Endothelial cell of umbilical vein (primary cell): ENCODE data around the gene CTTN. TPM values are rescaled to one million over a fixed set of nuclear protein-coding genes. Genes with fewer than 3 reads are reported as not detected.

Experiments
- BruUV-seq: library from RNA; stranded (reverse); fragments of 400-500 nt; replicated peaks from 2 replicates; lab custom pipeline; 2021; lab: Mats Ljungman, UMichigan
- CTCF ChIA-PET: fragments of 300-600, 350-600 bp; sonication (Branson Sonifier 250); formaldehyde crosslinking; loops from one replicate; lab custom pipeline; 2021; ENCODE audit warnings: antibody characterized with exemption, inconsistent platforms; lab: Charles Lee
- POLR2A ChIA-PET: fragments of 300-600, 350-600 bp; sonication (Branson Sonifier 250); formaldehyde crosslinking; loops from one replicate; lab custom pipeline; 2021; ENCODE audit warnings: antibody characterized with exemption, inconsistent platforms; lab: Charles Lee
- DNase-seq: peaks from one replicate; pipeline ENCODE4 v3.0.0-alpha.2; 2011; ENCODE audit warnings: low read depth, low spot score
- FAIRE-seq: peaks from 2 replicates; lab custom pipeline; 2011; peaks lifted over from hg19 to GRCh38; lab: Jason Lieb, UNC
- H2AFZ ChIP-seq: 2 replicates; pipeline ENCODE4 v1.6.0; 2012; ENCODE audit warnings: low read depth, low read length, control low read depth, inconsistent platforms
- H3K27ac ChIP-seq: 2 replicates; pipeline ENCODE4 v1.5.1; 2011; ENCODE audit warnings: low read depth, mild to moderate bottlenecking, control low read depth, low read length, moderate library complexity; ENCODE audit not compliant: insufficient read depth
- H3K27me3 ChIP-seq, 2 experiments: 2 replicates each; pipeline versions ENCODE4 v1.6.0 to v1.6.1; 2011; ENCODE audit warnings: low read length in 2 of 2, mixed read lengths in 1 of 2; ENCODE audit not compliant: control insufficient read depth in 2 of 2, insufficient read depth in 2 of 2
- H3K36me3 ChIP-seq, 2 experiments: 2 replicates in 1 of 2; 3 replicates in 1 of 2; pipeline ENCODE4 v1.5.1; 2011; ENCODE audit warnings: low read length in 2 of 2, mild to moderate bottlenecking in 1 of 2, moderate library complexity in 1 of 2; ENCODE audit not compliant: control insufficient read depth in 2 of 2, insufficient read depth in 2 of 2; ENCODE audit errors: extremely low read depth in 1 of 2
- H3K4me1 ChIP-seq: 3 replicates; pipeline ENCODE4 v1.5.1; 2011; ENCODE audit warnings: mild to moderate bottlenecking, low read length; ENCODE audit not compliant: control insufficient read depth, insufficient read depth; ENCODE audit errors: extremely low read depth
- H3K4me2 ChIP-seq: 2 replicates; pipeline ENCODE4 v1.6.1; 2011; ENCODE audit warnings: low read length, control low read depth, mixed read lengths; ENCODE audit not compliant: insufficient read depth
- H3K4me3 ChIP-seq, 3 experiments: fragments of 200-600 bp in 1 of 3; sonication (generic), shearing (Covaris generic) in 1 of 3; replicated peaks in 1 of 3; 2 replicates each; pipeline ENCODE4 v1.5.1; 2011 to 2016; ENCODE audit warnings: control low read depth in 3 of 3, low read length in 3 of 3, mild to moderate bottlenecking in 2 of 3, inconsistent platforms in 1 of 3, low read depth in 1 of 3, moderate library complexity in 1 of 3; ENCODE audit not compliant: insufficient read depth in 1 of 3
- H3K79me2 ChIP-seq: 2 replicates; pipeline ENCODE4 v1.6.0; 2012; ENCODE audit warnings: low read length, inconsistent platforms; ENCODE audit not compliant: control insufficient read depth, insufficient read depth
- H3K9ac ChIP-seq: replicated peaks from 2 replicates; pipeline ENCODE3; 2011; ENCODE audit warnings: low read length, control low read depth; ENCODE audit not compliant: insufficient read depth; ENCODE audit errors: extremely low read depth
- H3K9me1 ChIP-seq: replicated peaks from 3 replicates; pipeline ENCODE4 v1.6.0; 2011; ENCODE audit warnings: mild to moderate bottlenecking, low read length; ENCODE audit not compliant: control insufficient read depth, insufficient read depth; ENCODE audit errors: extremely low read depth
- H3K9me3 ChIP-seq: replicated peaks from 2 replicates; pipeline ENCODE4 v1.5.1; 2012; ENCODE audit warnings: low read length, inconsistent platforms; ENCODE audit not compliant: control insufficient read depth, insufficient read depth
- H4K20me1 ChIP-seq: replicated peaks from 2 replicates; pipeline ENCODE3; 2011; ENCODE audit warnings: mild to moderate bottlenecking, low read length; ENCODE audit not compliant: control insufficient read depth, insufficient read depth; ENCODE audit errors: extremely low read depth
- EZH2 ChIP-seq: IDR thresholded peaks from 2 replicates; pipeline ENCODE4 v1.6.1; 2012; ENCODE audit warnings: borderline replicate concordance, low read depth, mild to moderate bottlenecking, moderate library complexity, low read length, inconsistent platforms; ENCODE audit not compliant: severe bottlenecking
- FOS ChIP-seq: IDR thresholded peaks from 2 replicates; pipeline ENCODE4 v1.6.1; 2011; ENCODE audit warnings: mild to moderate bottlenecking, low read length, moderate library complexity, borderline replicate concordance; ENCODE audit not compliant: insufficient read depth
- GATA2 ChIP-seq: IDR thresholded peaks from 2 replicates; pipeline ENCODE4 v1.7.0; 2011; ENCODE audit warnings: low read depth, mild to moderate bottlenecking, moderate library complexity, mixed read lengths, low read length; ENCODE audit not compliant: insufficient read length, insufficient read depth
- JUN ChIP-seq: IDR thresholded peaks from 2 replicates; pipeline ENCODE4 v1.6.1; 2011; ENCODE audit warnings: borderline replicate concordance, low read depth; ENCODE audit not compliant: insufficient read length, insufficient read depth
- MAX ChIP-seq: IDR thresholded peaks from 2 replicates; pipeline ENCODE4 v1.6.1; 2011; ENCODE audit not compliant: insufficient read depth, insufficient read length
- MYC ChIP-seq: IDR thresholded peaks from one replicate; pipeline ENCODE4 v1.6.1; 2011; ENCODE audit warnings: mild to moderate bottlenecking, low read depth, low read length
- POLR2A ChIP-seq: IDR thresholded peaks from 2 replicates; pipeline ENCODE4 v1.6.1; 2012; ENCODE audit warnings: low read depth, mild to moderate bottlenecking, control low read depth, low read length
- POLR2AphosphoS5 ChIP-seq: IDR thresholded peaks from 2 replicates; pipeline ENCODE4 v1.6.1; 2012; ENCODE audit warnings: low read depth, mild to moderate bottlenecking, control low read depth, low read length, moderate library complexity; ENCODE audit not compliant: insufficient read depth
- dilution Hi-C: fragments of 300-500 bp; cut with MboI; formaldehyde crosslinking; loops from one replicate; pipeline ENCODE4 v1.15.0; 2019; ENCODE audit warnings: low sequenced_read_pairs; ENCODE audit not compliant: extremely low pct_ligation_motif_present
- intact Hi-C: fragments of 100-400 bp; cut with micrococcal nuclease; formaldehyde crosslinking; loops from one replicate; pipeline ENCODE4 v1.10.0; 2022
- polyA plus RNA-seq, 4 experiments: library from polyadenylated mRNA; depleted of rRNA in 3 of 4; stranded (reverse) in 3 of 4; unstranded in 1 of 4; fragments of >200 nt; gene quantifications; 2 replicates each; pipeline versions ENCODE4 v1.2.1 to v1.2.3, GENCODE V29; 2011 to 2012; ENCODE audit warnings: missing spikeins in 1 of 4
- total RNA-seq: library from RNA; stranded (reverse); gene quantifications from 2 replicates; pipeline ENCODE4 v1.2.3, GENCODE V29; 2021
- TF ChIP-seq, protein P1 (sequence below), 2 donors: IDR thresholded peaks; 1 replicate in 1 of 2; 2 replicates in 1 of 2; pipeline ENCODE4 v1.5.1; 2011; ENCODE audit warnings: low read length in 2 of 2, mild to moderate bottlenecking in 2 of 2, moderate library complexity in 2 of 2, control low read depth in 1 of 2, inconsistent platforms in 1 of 2, low read depth in 1 of 2; ENCODE audit not compliant: insufficient read depth in 1 of 2; ENCODE audit errors: extremely low read depth in 1 of 2

CTTN gene
- total and polyA plus RNA-seq, 2 donors (not counting 3 experiments of a cell fraction or from before 2014, with no cell fraction given), result 161 to 330 TPM

- Histone ChIP-seq H3K9ac (no peak overlapping the region), H3K36me3 (no peaks in the 10 kb centered on the region), H3K4me2 (no peak overlapping the region), H3K9me3 (no peaks in the 10 kb centered on the region), H3K4me1 (no peaks in the 10 kb centered on the region), H3K9me1 (no peaks in the 10 kb centered on the region), H4K20me1 (no peaks in the 10 kb centered on the region), H3K27me3 (no peaks in the 10 kb centered on the region), H2AFZ (no peak overlapping the region), H3K79me2 (no peaks in the 10 kb centered on the region), H3K27ac (no peak overlapping the region), H3K4me3 (no peak overlapping the region)
- CTCF ChIA-PET, result interaction anchor here (1.5 kb wide), 1 partner anchor 1098 kb away, joined by 7 read pairs; no protein-coding TSS in a partner anchor
- POLR2A ChIA-PET, result no interaction called here
- dilution Hi-C loops, result no loop called here
- BruUV-seq, result no TSS peak
- FAIRE-seq (no peak), DNase-seq (no peak)
- TF ChIP-seq POLR2A (no peak), POLR2AphosphoS5 (no peak), MAX (no peak), MYC (no peak), FOS (no peak), GATA2 (no peak), EZH2 (no peak)
- intact Hi-C loops, result loop anchor here (2.0 to 5.0 kb wide), 2 partner anchors 786 to 955 kb away; partner anchors contain the start of gene SHANK2
Observed at GRCh38 chr11:70466154-70466553, 67.8 kb downstream of the CTTN start.

DNA sequence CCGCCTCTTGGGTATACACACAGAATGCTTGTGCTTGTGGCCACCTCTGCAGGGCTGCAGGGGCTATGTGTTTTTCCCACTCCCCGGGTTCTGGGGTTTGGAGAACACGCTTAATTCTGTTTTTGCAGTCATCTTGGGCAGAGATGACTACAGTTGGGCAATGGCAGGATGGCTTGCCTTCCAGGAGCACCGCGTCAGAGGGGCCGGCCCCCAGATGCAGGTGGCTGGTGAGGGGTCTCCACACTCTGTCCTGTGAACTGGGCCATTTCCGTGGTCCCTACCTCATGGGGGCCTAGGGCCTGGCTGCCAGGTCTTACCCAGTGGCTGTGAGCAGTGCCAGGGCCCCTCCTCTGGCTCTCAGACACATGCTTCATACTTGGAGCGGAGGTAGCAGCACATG, 68.3 kb downstream of the CTTN start:
- POLR2A ChIA-PET, result no interaction called here
- no peak for DNase-seq
- Histone ChIP-seq H3K79me2 (no peaks in the 10 kb centered on the region), H3K9me3 (no peaks in the 10 kb centered on the region), H3K27me3 (no peaks in the 10 kb centered on the region), H3K36me3 (no peaks in the 10 kb centered on the region), H3K4me3 (no peak overlapping the region), H3K4me1 (no peaks in the 10 kb centered on the region), H4K20me1 (no peaks in the 10 kb centered on the region), H3K9me1 (no peaks in the 10 kb centered on the region), H2AFZ (no peak overlapping the region), H3K9ac (no peak overlapping the region), H3K27ac (no peak overlapping the region), H3K4me2 (no peak overlapping the region)
- no peak for FAIRE-seq
- dilution Hi-C loops, result no loop called here
- TF ChIP-seq GATA2 (no peak), MYC (no peak), POLR2A (no peak), EZH2 (no peak), POLR2AphosphoS5 (no peak), JUN (no peak), MAX (no peak), FOS (no peak)
- TF ChIP-seq, protein P1, sequence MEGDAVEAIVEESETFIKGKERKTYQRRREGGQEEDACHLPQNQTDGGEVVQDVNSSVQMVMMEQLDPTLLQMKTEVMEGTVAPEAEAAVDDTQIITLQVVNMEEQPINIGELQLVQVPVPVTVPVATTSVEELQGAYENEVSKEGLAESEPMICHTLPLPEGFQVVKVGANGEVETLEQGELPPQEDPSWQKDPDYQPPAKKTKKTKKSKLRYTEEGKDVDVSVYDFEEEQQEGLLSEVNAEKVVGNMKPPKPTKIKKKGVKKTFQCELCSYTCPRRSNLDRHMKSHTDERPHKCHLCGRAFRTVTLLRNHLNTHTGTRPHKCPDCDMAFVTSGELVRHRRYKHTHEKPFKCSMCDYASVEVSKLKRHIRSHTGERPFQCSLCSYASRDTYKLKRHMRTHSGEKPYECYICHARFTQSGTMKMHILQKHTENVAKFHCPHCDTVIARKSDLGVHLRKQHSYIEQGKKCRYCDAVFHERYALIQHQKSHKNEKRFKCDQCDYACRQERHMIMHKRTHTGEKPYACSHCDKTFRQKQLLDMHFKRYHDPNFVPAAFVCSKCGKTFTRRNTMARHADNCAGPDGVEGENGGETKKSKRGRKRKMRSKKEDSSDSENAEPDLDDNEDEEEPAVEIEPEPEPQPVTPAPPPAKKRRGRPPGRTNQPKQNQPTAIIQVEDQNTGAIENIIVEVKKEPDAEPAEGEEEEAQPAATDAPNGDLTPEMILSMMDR (IDR thresholded peaks at IDR 0.05; ENCODE audit: extremely low read depth in 1 of 2, insufficient read depth in 1 of 2, low read depth in 1 of 2, low read length in 2 of 2), result no peak
- CTCF ChIA-PET, result interaction anchor here (0.7 to 4.1 kb wide), 5 partner anchors 10 to 1097 kb away, joined by 3 to 35 read pairs (median 4); partner anchors contain the start of gene NADSYN1
- BruUV-seq, result no TSS peak
- intact Hi-C loops, result loop anchor here (2.0 to 5.0 kb wide), 2 partner anchors 786 to 954 kb away; partner anchors contain the start of gene SHANK2
